DMS153 treated with DMSO at 0.1 percent for 48 hours (cell line): Measurements from ENCODE around the gene MZF1.
"Not testable (repeated sequence)": the region's sequence is repeated elsewhere in the genome, so short reads cannot be mapped to it uniquely, and the experiment has no call there.

ENCODE experiments used
- DNase-seq: peaks from one replicate; lab custom pipeline; 2025; ENCODE audit not compliant: unreplicated experiment; lab: John Stamatoyannopoulos, UW

Gene MZF1

DNA sequence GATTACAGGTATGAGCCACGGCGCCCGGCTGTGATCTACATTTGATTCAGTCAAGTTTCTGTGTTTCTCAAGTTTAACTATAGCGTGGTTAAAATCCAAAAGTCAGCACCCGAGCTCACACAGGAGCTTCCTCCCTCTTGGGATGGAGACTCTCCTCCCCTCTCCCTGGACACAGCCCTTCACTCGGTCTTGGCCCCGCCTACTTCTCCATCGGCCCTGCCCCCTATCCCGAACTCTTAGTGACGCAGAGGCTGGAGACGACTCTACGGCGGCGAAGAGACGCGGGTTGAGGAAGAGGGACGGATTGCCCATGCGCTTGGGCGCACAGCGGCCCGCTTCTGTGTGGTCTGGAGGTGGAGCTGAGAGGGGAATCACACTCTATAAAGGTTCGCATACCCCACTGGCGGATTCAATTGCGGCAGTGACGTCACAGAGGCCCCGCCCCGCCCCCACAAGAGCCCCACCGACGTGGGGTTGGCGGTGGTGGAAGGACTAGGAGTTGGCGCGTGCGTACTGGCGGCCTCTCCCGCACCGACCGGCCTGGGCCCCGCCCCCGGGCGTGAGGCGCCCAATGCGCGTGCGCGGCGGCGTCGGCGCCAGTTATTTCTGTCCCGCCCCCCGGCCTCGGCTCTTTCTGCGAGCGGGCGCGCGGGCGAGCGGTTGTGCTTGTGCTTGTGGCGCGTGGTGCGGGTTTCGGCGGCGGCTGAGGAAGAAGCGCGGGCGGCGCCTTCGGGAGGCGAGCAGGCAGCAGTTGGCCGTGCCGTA, 29.1 kb downstream of the MZF1 start, which contains the start of gene TRIM28:
Gene TRIM28, plus strand, starts transcription at position 239 of the 765 bp plus-strand sequence. CDS start 694 bp downstream, outside the sequence.
- DNase-seq, result no peak

DNA sequence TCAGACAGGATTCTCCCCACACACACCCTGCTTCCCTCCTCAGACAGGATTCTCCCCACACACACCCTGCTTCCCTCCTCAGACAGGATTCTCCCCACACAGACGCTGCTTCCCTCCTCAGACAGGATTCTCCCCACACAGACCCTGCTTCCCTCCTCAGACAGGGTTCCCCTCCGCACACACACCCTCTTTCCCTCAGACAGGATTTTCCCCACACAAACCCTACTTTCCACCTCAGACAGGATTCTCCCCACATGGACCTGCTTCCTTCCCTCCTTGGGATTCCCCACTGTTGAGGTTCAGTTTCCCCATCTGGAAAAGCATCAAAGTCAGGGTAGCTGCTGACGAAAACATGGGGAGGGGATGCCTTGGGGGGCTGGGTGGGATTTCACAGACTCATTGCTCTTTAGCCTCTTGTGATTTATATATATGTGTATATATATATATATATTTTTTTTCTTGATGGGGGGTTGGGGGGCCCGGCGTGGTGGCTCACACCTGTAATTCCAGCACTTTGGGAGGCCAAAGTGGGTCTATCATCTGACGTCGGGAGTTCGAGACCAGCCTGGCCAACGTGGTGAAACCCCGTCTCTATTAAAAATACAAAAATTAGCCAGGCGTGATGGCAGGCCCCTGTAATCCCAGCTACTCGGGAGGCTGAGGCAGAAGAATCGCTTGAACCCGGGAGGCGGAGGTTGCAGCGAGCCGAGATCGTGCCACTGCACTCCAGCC, 30.3 kb downstream of the MZF1 start:
- DNase-seq, result not testable (repeated sequence)

DNA sequence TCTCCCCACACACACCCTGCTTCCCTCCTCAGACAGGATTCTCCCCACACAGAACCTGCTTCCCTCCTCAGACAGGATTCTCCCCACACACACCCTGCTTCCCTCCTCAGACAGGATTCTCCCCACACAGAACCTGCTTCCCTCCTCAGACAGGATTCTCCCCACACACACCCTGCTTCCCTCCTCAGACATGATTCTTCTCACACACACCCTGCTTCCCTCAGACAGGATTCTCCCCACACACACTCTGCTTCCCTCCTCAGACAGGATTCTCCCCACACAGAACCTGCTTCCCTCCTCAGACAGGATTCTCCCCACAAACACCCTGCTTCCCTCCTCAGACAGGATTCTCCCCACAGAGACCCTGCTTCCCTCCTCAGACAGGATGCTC, 34.0 kb downstream of the MZF1 start:
- not testable (repeated sequence) for DNase-seq

DNA sequence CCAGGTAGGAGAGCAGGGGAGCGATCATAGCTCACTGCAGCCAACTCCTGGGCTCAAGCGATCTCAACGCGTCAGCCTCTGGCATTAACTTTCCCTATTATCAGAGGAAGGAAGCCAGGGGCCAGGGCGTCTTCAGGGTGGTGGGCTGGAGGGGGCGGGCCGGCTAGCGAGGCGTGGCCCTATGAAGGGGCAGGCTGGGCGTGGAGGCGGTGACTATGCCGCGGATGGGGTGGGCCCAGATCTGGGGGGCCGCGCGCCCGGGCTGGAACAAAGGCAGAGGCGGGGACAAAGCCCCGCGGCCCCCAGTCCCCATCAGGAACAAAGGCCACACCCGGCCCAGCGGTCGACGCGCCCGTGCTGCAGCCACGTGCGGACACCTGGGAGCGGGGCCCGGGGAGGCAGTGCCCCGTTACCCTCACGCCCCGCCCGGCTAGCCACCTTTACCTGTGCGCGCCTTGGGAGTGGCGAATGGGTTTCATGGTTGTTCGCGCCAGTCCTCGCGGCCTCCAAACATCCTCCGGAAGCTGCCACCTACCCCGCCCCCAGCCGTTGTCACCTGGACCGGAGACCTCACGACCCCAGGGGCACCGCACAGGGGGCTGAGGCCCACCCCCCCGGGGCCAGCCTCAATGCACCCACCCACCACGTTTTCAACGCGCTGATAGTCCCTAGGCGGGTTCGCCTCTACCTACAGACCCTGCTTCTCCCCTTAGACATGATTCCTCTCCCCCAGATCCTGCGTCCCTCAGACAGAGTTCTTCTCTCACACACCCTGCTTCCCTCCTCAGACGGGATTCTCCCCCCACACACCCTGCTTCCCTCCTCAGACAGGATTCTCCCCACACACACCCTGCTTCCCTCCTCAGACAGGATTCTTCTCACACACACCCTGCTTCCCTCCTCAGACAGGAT, 34.6 kb downstream of the MZF1 start:
- DNase-seq, result peak; percentile 67

DNA sequence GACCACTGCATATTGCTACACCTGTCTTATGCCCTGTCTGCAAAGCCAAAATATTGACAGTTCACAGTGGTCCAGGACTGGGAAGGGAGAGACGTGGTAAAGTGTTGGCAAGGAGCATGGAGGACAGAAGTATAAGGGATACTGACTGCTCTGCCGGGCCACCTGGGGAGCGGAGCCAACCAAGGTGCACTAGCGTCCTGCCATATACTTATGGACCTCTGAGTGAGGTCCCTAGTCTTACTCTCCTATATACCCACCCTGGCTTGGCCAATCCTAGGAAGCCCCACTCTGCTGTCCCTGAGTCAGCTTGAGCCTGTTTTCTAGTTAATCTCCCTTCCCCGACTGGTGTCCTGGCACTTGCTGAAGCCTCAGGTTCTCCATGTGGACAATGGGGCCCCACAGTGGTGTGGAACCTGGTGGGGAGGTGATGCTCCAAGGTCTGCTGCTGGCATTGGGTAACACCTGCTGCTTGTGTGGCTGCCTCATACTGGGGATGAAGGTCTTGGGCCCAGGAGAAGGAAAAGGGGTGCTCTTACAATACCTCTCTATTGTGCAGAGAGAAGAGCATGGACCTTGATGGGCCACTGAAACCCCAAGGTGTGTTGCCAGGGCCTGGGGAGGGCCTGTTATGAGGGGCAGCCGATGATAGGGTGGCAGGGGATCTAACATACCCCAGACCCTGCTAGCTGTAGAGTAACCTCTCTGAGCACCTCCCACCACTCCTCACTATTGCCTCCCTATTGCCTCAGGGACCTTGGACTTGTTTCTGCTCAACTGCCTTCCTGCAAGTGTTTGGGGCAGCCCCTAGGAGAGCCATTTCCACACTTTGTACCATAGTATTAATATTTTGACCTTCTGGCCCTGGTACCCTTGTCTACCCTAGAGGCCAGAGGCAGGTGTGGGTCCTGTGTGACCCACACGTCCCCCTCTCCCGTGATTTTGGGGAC, 36.0 kb downstream of the MZF1 start:
- no peak for DNase-seq

DNA sequence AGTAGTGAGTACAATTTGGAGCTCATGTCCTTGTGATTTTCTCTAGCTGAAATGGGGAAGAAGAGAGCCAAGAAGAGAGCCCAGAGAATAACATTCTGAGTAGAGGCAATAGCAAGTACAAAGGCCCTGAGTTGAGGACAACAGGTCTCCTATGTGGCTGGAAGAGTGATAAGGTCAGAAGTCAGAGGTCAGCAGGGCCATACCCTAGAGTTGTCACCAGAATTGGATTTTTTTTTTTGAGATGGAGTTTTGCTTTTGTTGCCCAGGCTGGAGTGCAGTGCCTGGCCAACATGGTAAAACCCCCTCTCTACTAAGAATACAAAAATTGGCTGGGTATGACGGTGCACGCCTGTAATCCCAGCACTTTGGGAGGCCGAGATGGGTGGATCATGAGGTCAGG, 37.3 kb downstream of the MZF1 start:
- DNase-seq, result no peak

DNA sequence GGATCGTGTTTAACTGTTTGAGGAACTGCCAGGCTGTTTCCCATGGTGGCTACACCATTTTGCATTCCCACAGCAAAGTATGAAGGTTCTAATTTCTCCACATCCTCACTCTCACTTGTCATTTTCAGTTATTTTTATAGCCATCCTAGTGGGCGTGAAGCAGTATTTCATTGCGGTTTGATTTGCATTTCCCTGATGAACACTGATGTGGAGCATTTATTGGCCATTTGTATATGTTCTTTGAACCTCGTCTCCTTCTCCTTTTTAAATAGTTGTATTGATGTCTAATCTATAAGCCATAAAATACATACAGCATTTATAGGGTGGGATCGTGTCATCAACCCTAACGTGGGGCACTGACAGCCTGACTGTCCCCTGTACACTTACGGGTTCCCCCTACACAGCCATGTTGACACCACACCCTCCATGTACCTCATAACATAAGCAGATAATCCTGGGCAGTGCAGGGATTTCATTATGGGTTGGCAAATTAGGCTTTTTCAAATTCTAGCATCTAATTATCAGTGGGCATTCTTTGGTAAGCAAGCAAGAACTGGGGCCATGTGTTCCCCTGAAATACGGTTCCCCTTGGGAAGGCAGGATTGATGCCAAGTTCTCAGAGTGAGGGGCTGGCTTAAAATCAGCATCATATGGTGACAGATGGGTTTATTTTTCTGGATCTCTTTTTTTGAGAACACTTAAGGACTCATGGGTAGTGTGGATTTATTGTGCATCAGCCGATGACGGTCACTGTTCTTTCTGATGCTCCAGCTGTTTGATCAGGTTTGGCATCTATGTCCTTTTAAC, 41.9 kb downstream of the MZF1 start:
- no peak for DNase-seq

DNA sequence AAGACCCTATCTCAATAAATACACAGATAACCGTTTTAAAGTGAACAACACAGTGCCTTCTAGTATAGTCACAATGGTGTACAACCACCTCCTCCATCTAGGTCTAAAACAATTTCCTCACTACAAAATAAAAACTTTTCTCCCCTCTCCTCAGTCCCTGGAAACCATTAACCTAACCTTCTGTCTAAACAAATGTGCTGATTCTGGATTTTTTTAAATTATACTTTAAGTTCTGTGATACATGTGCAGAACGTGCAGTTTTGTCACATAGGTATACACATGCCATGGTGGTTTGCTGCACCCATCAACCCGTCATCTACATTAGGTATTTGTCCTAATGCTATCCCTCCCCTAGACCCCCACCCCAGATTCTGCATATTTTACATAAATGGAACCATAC, 43.7 kb downstream of the MZF1 start:
- DNase-seq, result no peak

DNA sequence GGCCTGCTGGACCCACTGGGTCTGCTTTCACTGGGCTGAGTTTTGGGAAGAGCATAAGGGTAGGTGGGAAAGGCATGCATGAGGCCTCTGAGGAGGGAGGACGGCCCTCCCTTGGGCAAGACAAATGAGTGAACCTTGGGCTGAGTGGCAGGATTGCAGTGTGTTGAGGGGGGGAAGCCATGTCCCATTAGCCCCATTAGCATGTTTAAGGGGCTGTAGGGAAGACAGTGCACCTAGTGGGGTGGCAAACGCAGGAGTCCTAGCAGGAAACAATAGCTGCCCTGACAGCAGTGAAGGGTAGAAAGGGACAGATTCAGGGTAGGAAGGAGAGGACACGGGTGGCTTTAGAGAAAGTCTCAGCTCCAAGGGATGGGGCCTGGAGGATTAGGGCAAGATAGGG, 50.4 kb downstream of the MZF1 start:
- DNase-seq, result no peak

DNA sequence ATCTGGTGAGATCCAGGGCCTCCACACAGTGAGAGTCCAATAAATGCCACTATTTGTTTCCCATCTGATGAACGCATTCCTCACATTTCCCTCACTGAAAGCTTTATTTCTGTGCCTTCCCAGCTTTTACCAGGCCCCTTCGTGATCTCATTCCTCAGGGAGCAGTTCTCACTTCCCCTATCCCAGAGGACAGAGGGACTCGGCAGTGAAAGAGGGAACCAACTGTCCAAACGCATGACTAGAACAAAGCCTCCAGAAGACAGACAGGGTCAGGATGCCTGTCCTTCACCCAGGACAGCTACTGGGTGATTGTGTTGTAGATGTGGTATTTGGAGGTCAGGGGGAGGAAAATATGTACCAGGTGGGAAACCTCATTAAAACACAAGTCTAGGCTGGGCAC, 51.5 kb downstream of the MZF1 start:
- no peak for DNase-seq

DNA sequence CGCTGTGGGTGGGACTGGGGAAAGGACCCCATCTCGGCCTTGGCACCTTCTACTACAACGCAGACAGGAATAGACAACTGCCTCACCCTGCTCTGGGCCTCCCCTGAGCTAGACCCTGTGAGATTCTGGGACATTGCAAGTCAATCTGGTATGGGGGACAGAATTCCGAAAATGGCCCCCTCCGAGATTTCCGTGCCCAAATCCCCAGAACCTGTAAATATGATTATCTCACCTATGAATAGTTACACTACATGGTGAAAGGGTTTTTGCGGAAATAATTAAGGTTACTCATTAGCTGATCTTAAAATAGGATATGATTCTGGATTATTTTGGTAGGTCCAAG, 52.9 kb downstream of the MZF1 start:
- no peak for DNase-seq

DNA sequence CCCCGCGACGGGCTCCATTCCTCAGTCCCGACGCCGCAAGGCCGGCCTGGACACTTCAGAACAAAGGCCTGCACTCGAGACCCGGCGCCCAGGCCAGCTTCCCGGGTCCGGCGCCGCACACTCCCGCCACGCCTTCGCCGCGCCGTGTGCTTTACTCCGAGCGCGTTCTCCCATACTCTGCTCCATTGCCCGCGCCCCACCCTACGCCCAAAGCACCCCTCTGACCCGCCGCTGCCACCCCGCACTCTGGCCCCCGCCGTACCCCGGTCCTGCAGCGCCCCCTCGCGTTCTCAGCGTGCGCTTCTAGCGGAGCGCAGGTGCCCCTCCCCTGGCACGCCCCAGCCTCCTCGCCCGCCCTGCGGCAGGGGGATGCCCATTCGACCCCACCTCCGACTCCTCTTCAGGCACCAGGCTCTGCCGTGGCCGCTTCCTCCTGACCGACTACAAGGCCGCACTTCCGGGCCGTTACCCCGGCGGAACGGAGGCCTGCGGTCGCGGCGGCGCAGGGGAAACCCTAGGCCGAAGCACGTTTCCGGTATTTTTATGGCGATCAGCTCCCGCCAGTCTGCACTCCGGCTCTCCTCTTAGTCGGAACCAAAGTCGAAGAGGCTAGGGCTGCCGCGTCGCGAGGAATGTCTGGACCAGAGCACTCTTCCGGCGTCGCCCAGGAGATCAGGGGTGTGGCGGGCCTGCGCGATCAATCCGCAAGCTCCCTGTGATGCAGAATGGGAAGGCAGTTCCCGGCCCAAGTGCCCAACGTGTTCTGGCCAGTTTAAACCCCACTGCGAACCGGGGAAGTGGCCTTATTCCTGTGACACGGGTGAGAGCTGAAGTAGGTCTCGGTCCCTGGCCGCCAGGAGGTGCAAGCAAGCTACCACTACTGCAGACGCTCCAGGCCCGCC, 53.5 kb downstream of the MZF1 start, which contains the start of gene ZBTB45:
Gene ZBTB45, minus strand, starts transcription at position 456 of the 902 bp plus-strand sequence. CDS start 2,137 bp downstream, outside the sequence.
- DNase-seq, result peak; percentile 94

DNA sequence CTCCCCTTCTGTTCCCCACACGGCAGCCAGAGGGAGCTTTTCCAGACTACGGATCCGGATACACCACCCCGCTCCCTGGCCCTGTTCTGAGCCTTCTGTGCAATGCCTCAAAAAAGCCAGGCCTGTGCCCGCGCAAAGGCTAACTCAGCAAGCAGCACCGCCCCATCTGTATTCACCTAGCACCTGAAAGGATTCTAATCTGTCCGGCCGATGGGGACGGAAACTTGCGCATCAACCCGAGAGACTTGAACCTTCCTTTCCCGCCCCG, 54.1 kb downstream of the MZF1 start:
- DNase-seq, result peak; percentile 60

DNA sequence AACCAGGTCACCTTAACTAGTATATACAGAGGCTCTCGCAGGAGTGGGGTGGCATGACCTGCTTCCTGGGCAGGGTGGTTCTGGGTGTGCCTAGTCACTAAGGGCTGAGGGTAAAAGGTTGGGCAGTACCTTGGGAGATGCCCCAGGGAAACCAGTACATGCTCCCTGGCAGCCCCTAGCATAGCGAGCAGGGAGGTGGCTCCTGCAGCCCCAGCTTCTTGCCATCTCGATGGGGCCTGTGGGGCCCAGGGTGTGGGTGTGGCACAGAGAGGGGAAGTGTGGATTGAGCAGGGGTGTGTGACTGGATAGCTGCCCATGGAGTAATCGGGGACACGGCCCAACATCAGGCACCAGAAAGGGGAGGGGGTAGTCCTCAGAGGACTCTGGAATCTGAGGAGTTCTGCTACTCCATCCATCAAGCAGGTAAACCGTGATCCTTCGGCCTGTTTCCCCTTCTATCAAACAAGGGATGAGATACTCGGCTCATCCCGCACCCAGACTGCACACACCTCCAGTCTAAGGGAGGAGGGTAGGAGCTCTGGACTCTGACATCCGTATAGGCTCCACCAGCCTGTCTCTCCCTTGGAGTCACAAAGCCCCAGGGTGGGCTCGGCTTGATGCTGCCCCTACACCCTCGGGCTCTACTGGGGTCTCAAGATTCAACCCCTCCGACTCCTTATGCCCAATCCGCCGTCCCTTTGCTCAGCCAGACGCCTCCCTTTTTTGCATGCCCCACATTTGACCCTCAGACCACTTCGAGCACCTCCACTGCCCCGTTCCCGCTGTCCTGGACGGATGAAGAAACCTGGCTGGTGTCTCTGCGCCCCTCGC, 54.7 kb downstream of the MZF1 start:
- no peak for DNase-seq

DNA sequence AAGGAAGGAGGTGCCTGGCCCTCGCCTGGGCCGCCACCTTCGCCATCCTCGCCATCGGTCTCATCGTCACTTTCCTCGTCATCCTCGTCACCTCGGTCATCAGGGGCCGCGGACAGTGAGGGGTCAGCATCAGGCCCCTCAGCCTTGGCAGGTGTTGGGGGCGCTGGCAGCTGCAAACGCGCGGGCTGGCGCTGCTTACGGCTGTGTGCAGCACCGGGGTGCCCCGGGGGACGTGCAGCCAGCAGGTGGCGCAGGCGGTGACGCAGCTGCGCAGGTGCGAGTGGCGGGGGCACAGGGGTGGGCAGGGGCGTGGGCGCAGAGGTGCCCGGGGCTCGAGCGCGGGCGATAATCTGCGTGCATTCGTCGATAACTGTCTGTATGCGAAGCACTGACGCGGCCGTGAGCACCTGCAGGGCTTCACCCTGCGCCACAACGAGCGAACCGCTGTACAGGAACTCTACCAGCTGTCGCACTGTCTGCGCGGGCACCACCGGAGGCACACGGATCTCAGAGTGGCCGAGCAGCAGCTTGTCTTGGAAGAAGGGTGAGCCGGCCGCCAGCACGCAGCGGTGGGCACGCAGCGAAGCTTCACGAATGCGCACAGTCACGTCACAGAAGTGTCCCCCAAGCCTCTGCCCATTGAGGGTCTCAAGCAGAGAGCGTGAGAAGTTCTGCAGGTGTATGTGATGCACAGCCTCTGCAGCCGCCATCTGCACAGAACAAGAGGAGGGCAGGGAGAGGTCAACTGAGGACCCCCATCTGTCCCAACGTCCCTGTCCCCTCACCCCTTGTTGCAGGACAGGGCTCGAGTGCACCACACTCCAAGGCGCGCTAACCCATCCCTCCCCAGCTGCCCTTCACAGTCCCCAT, 55.9 kb downstream of the MZF1 start:
- DNase-seq, result no peak

DNA sequence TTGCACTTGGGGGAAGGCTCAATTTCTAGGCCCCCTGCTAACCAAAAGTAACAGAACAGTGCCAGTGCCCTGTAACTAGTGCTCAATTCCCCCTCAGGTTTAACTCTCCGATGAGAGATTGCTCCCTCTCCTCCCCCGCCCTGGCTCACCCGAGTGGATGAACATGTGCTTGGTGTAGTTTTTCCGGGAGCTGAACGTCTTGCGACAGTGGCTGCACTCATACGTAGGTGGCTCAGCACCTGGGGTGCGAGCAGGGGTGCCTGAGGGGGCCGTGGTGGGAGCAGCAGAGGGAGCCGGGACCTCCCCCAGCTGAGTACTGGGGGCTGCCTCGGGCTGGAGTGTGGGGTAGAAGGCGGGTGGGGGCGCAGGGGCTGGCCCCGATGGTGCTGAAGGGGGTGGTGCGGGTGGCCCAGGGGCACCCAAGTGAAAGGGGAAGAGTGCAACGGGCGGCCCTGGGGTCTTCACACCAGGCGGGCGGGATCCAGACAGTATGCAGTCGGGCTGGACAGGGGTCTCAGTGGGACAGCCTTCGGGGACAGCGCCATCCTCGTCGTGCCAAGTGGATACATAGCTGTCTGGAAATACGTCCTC, 56.8 kb downstream of the MZF1 start:
- DNase-seq, result no peak
